GM13977 (cell line): ENCODE data around the gene KIAA1217.

Source experiments
- DNase-seq: peaks from one replicate; pipeline ENCODE4 v3.0.0; 2012; ENCODE audit warnings: low spot score
- in situ Hi-C: fragments of 300-500 bp; cut with MboI; formaldehyde crosslinking; loops from one replicate; pipeline ENCODE4 v1.12.0; 2022; ENCODE audit warnings: low sequenced_read_pairs, low pct_unique_long_range_greater_than_20kb, mixed read lengths, inconsistent platforms; ENCODE audit not compliant: unreplicated experiment
- TF ChIP-seq, protein P1 (sequence below): IDR thresholded peaks from 2 replicates; pipeline ENCODE4 v1.5.1; 2012; ENCODE audit warnings: mild to moderate bottlenecking, control low read depth; ENCODE audit not compliant: insufficient read depth; ENCODE audit errors: extremely low read depth, missing control alignments

KIAA1217 gene, protein sequence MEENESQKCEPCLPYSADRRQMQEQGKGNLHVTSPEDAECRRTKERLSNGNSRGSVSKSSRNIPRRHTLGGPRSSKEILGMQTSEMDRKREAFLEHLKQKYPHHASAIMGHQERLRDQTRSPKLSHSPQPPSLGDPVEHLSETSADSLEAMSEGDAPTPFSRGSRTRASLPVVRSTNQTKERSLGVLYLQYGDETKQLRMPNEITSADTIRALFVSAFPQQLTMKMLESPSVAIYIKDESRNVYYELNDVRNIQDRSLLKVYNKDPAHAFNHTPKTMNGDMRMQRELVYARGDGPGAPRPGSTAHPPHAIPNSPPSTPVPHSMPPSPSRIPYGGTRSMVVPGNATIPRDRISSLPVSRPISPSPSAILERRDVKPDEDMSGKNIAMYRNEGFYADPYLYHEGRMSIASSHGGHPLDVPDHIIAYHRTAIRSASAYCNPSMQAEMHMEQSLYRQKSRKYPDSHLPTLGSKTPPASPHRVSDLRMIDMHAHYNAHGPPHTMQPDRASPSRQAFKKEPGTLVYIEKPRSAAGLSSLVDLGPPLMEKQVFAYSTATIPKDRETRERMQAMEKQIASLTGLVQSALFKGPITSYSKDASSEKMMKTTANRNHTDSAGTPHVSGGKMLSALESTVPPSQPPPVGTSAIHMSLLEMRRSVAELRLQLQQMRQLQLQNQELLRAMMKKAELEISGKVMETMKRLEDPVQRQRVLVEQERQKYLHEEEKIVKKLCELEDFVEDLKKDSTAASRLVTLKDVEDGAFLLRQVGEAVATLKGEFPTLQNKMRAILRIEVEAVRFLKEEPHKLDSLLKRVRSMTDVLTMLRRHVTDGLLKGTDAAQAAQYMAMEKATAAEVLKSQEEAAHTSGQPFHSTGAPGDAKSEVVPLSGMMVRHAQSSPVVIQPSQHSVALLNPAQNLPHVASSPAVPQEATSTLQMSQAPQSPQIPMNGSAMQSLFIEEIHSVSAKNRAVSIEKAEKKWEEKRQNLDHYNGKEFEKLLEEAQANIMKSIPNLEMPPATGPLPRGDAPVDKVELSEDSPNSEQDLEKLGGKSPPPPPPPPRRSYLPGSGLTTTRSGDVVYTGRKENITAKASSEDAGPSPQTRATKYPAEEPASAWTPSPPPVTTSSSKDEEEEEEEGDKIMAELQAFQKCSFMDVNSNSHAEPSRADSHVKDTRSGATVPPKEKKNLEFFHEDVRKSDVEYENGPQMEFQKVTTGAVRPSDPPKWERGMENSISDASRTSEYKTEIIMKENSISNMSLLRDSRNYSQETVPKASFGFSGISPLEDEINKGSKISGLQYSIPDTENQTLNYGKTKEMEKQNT (N-terminal part only)

DNA sequence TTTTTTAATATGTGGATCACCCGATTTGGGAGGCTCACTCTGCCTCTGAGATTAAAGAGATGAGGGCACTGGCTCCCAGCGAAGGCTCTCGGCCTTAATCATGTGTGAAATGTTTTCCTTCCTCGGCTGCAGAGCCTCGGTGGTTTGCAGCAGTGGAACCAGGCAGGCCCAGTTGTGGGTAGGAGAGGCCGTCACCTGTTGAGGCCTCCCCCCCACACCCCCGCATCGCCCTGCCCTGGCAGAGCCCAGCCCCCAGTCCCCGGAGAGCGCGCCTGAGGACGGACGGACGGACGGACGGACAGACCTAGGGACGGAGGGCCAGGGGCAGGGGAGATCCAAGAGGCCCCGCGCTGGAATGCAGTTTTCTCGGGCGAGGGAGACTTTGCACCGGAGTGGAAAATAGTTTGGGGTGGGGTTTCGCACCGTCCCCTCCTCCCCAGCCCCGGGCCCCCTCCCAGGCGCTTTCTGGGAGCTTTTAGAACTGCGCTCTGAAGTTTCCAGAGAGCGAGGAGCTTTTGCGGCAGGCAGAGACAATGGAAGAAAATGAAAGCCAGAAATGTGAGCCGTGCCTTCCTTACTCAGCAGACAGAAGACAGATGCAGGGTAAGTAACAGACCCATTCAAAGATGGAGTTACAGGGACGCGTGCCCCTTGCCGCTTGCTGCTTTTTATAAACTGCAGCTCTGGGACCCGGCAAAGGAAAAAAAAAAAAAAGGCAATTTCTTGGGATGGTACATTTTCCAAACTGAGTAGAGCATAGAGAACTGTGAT lies at the start of gene KIAA1217:
TSS of gene KIAA1217 (plus strand) at position 478 of the 771 bp plus-strand sequence. CDS start at position 534, 56 bp downstream.
- TF ChIP-seq, protein P1, sequence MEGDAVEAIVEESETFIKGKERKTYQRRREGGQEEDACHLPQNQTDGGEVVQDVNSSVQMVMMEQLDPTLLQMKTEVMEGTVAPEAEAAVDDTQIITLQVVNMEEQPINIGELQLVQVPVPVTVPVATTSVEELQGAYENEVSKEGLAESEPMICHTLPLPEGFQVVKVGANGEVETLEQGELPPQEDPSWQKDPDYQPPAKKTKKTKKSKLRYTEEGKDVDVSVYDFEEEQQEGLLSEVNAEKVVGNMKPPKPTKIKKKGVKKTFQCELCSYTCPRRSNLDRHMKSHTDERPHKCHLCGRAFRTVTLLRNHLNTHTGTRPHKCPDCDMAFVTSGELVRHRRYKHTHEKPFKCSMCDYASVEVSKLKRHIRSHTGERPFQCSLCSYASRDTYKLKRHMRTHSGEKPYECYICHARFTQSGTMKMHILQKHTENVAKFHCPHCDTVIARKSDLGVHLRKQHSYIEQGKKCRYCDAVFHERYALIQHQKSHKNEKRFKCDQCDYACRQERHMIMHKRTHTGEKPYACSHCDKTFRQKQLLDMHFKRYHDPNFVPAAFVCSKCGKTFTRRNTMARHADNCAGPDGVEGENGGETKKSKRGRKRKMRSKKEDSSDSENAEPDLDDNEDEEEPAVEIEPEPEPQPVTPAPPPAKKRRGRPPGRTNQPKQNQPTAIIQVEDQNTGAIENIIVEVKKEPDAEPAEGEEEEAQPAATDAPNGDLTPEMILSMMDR = no peak
- DNase-seq = no peak
- in situ Hi-C loops = no loop called here

DNA sequence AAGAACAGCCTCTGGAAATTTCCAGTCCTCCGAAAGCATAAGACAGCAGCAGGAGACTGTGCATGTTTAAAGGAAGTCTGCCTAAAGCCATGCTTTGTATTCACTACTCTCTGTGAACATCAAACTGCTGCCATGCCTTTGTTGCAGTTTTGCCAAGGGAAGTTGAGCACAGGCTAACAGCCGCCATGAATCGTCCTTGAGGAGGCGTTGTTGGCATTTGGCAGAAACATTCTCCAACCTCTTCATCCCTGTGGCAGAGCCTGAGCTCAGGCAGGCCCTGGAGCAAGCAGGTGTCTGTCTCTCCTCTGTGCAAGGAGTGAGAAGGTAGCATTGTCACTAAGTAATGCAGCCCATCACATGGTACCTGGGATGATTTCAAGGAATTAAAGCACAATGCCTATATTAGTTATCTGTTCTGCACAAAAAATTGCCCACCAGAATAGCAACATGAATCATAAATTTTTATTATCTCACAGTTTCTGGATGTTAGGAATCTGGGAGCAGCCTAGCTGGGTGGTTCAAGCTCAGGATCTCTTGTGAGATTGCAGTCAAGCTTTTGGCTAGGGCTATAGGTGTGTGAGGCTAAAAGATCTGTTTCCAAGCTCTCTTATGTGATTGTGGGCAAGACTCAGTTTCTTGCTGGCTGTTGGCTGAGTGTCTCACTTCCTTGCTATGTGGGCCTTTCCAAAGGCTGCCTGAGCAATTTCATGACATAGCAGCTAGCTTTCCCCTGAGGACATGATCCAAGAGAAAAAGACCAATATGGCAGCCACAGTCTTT lies 46.5 kb upstream of the KIAA1217 start:
- DNase-seq = no peak
- TF ChIP-seq, protein P1 = no peak
- in situ Hi-C loops = no loop called here

DNA sequence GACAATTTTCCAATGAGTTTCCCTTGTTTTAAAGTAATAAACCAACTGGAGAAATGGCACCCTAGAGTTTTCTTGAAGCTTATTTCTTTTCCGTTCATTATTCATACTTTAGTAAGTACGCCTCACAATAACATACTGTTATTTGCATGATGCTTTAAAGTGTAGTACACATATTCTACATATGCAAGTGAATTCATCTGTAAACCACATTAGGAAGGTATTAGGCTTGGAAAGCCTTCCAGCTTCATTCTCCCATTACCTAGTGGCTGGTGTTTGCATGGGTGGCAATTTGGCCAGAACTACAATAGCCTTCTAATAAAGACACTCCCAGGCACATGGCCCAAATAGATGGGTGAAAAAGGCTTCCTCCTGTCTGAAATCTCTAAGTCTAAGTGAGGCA lies 45.5 kb upstream of the KIAA1217 start:
- TF ChIP-seq, protein P1 = no peak
- DNase-seq = no peak
- in situ Hi-C loops = no loop called here

DNA sequence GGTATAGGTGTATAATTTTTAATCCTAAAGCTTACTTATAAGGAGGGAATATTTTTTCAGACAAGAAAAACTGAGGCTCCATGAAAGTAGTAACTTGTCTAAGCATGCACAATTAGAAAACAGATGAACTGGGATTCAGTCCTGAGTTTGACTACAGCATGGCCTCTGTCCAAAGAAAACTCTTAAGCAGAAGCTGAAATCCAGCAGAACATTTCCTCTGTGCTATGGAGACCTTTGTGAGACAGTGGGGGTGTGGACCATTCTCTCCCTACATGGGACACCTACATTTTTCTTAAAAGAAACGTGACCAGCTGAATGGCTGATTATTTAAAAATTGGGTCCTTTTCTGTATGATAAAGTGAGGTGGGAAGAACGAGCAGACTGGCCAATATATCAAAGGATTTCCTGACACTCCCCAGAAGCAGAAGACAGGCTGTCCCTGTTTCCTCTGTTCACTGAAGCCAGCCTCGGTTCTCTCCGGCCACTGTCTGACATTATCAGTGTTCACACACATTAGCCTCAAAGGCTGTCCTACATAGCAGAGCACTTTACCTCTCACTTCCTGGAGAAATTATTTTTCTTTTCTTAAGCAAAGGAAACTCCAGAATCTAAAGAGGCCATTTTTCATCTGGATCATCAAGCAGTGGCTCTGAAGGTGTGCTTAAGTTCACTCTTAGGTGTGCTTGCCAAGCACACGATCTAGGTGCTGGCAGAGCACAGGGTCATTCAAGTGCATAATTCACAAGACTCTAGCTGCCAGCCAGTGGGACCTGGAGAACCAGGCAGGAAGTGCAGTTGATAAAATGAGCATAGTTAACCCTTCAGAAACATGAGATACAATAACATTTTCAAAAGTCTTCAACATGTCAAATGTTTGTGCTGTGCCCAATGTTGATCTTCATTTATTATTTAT lies 40.4 kb upstream of the KIAA1217 start:
- TF ChIP-seq, protein P1 = no peak
- DNase-seq = no peak
- in situ Hi-C loops = no loop called here

DNA sequence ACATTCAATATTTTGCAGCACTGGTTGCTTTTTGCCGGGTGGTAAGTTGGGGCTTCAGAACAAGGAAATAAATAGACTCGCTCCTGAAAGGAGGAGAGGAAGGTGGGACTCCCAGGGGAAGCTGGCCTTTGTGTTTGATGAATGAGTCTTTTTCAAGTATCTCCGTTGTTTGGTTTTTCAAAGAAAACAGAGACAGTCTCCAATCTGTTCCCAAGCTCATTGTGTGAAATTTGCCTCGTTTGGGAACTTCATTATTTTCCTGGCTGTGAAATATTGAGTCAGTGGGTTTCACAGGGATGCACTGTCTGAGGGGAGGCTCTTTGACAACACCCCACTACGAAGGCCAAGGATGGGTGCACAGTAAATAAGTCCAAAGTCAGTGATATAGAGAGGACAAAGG lies 38.7 kb upstream of the KIAA1217 start:
- TF ChIP-seq, protein P1 = no peak
- in situ Hi-C loops = no loop called here
- DNase-seq = no peak
